Jurkat, Clone E6-1 (cell line): ENCODE results near the gene ARL14EP. TPM values are rescaled to one million over a fixed set of nuclear protein-coding genes. Genes with fewer than 3 reads are reported as not detected.
A peak's percentile ranks its signal among the peaks of the same experiment; 100 is the strongest.

ENCODE experiments used
- DNase-seq: peaks from one replicate; pipeline ENCODE4 v3.0.0-alpha.2; 2011; ENCODE audit warnings: low read depth, low spot score
- H3K4me3 ChIP-seq: 2 replicates; pipeline ENCODE4 v1.5.1; 2011; ENCODE audit warnings: mild to moderate bottlenecking, low read length, control low read depth, moderate library complexity
- polyA plus RNA-seq: library from polyadenylated mRNA; unstranded; fragments of >200 nt; gene quantifications from one replicate; pipeline ENCODE4 v1.2.1, GENCODE V29; 2012; ENCODE audit warnings: missing spikeins; ENCODE audit not compliant: insufficient read length, insufficient read depth

The ARL14EP gene
- polyA plus RNA-seq = 20.5 TPM

DNA sequence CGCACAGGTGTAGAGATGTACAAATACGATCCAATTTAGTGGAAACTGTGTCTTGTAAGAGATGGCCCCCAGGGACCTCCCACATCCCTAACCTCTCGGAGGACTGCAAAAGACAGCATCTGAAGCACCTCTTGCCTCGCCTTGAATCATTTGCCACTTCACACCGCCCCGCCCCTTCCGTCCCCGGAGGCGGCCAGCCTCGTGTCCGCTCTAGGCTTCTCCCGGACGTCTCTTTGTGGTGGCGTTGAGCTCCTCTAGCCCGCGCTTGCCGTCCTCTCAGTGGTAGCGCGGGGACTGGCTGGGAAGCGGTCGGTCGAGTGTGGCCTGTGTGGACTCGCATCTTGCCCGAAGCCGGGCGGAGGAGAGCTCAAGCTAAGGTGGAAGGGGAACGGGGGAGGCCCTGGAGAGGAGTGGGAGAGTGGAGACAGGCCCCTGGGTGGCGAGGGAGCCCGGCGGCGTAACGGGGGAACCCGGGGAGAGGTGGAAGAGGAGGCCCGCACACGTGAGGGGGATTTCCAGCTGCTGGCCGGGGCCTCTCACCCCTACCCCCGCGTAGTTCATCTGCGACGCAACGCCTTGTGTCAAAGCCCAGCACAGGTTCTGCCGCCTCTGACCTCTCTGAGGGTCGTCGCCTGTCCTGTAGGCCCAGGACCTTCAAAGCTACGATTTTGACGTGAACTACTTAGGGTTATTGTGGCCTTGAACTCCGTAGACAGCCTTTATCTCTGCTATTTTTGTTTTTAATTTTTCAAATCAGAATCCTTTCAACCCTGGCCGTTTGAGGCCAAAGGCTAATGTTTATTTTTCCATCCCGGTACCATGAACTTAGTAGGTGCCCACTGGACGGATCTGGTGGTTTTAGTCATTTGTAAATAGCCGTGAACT lies at the start of gene ARL14EP:
Gene ARL14EP, plus strand, starts transcription at position 279 of the 885 bp plus-strand sequence. CDS start 7,845 bp downstream, outside the sequence.
- peak; percentile 92 for DNase-seq
- H3K4me3 ChIP-seq = peak within 1 kb of the TSS; percentile 87

DNA sequence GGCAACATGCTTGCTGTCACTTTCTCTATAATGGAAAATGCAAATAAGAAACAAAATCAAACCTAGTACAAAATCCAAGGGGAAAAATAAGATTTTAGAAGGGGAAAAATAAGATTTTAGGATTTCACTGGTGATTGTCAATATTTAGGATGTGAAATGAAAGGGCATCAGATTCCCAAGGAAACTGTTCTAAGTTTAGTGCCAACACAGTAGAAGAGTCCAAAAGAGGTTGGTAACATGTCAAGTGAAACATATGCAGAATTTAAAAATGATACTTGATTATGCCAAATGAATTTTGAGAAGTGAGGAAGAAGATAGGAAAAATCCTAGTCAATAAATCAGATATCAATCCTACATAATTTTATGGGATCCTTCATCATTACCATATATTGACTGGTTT lies 45.7 kb upstream of the ARL14EP start:
- DNase-seq = no peak
- no peak overlapping the region for H3K4me3 ChIP-seq

DNA sequence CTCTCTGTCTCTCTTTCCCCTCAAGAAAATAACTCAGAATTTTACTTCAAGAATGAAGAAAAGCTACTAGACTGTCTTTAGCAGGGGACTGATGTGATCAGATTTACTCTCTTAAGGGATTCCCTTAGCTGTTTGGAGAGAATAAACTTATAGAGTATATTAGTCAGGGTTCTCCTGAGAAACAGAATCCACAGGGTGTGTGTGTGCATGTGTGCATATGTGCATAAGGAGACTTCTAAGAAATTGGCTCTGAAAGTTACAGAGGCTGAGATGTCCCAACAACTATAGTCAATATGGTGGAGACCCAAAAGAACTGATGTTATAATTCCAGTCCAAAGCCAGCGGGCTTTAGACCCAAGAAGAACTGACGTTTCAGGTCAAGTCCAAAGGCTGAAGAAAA lies 43.1 kb upstream of the ARL14EP start:
- DNase-seq = no peak
- no peak overlapping the region for H3K4me3 ChIP-seq

DNA sequence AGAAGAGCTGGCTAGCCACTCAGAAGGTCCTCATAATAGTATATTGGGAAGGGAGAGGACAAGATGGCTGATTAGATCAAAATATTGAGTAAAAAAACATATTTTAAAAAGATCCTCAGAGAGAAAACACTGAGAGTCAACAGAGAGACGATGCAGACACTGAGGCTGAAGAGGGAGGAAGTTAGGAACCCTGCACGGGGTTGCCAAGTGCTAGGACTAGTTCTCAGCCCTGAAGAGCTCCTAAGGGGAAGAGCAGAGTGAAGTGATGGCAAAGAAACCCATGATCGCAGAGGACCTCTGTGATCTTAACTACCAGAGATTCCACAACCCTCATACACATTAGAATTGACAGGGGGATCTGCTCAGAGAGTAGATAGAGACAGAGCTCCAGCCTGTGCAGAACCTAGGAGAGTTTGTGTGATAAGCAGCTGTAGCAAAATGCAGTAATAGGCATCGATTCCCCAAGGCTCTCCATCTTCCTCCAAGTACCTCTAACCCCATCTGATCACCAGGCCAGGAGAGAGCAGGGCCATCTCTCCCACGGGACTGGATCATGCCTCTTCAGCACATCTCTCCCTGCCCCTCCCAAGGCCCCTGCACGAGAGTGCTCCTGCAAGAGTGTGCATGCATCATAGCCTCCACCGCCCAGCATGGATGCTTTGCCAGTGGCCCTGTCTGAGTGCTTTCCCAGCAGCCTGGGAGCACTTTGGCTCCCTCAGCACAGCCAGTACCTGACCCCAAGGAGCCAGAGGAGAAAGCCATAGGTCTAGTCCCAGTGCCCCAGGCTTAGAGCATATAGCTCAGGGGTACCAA lies 41.2 kb upstream of the ARL14EP start:
- no peak for DNase-seq
- peak overlapping the region; percentile 21 for H3K4me3 ChIP-seq

DNA sequence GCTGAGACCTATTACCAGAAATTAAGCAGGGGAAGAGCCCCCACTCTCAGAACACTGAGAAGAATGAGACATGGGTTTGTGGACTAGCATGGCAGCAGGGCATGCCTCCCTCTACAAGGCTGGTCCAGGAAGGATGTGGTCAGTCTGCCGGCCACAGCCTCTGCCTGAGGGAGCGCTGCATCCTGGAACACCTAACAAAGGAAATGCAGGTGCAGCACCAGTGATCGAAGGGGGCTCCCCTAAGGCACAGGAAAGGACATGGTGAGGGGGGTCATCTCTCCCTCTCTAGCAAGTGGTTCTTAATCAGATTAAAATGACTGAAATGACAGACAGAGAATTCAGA lies 40.6 kb upstream of the ARL14EP start:
- DNase-seq = peak; percentile 67

DNA sequence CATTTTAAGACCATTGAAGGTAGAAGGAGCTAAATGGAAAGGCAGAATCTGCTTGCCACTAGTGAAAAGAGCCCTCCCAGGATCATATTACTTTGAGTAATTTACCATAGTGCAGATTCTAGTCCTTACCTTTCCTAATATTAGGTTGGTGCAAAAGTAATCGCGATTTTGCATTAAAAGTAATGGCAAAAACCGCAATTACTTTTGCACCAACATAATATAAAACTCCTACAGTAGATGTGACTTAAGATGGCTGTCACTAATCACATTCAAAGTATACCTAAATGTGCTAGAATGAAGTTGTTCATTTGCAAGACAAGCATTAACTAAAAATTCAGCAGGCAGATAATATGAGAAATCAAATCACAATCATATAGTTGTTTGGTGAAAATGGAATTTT lies 38.1 kb upstream of the ARL14EP start:
- no peak overlapping the region for H3K4me3 ChIP-seq
- no peak for DNase-seq

More for the DNA sequence above, 40.6 kb upstream of the ARL14EP start:
- H3K4me3 ChIP-seq = no peak overlapping the region; the same call in 1 of the 2 replicates

DNA sequence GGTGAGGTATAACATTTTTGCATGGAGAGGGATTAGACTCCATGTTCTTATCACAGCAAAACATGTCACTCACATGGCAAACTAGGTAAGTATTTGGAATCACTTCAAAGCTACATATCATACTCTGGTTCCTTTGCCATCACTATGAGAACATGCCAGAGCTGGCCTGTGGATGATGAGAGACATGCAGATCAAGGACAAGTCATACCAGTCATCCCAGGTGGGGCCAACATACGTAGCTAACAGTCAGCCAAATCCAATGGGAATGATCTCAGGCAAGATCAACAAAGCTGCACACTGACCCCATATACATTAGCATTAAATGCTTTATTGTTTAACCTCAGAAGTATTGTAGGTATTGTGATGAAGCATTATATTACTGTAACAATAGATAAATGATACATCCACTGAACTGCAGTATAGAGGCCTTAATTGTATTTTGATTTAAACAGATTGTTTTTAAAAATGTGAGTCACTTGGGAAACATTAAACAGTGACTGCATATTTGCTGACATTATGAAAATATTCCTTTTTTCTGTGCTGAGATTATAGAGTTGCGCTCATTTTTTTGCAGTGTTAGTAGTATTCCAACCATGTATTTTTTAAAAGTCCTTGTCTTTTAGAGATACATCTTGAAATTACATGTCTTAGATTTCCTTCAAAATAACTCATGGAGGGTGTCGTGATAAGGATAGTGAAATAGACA lies 37.3 kb upstream of the ARL14EP start:
- no peak overlapping the region for H3K4me3 ChIP-seq
- DNase-seq = no peak

DNA sequence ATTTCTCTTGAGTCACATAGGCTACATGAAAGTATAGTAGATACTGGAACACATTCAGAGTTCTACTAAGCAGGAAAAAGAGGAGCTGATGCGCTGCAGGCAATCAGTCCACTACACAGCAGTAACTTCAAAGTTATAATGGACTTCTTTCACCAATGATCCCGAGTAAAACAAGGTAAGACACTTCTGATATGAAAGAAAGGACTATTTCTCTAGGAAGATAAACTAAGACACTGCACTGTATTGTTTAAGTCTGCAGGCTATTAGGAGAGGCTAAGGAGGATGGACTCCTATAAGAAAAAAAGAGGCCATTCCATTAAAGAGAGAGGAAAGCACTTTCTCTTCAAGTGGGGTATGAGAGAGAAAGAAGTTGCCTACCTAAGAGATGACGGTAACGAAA lies 31.6 kb upstream of the ARL14EP start:
- DNase-seq = no peak
- no peak overlapping the region for H3K4me3 ChIP-seq

DNA sequence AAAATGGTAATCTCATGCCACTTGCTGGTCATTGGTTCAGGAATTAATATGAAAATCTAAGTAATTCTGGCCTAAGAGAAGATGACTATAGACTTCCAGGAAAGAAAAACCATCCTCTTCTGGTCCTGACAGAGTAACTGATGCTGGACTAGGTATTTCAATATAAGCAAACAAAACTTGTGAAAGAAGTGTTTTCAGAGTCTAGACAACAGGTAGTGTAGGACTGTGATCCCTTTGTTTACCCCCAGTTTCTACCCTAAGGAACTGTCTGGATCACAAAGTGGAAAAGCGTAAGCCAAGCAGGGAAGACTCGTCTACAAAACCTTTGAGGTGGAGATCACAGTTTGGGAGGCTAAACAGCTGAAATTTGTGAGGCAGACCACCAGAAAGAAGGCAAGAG lies 30.4 kb upstream of the ARL14EP start:
- DNase-seq = no peak

DNA sequence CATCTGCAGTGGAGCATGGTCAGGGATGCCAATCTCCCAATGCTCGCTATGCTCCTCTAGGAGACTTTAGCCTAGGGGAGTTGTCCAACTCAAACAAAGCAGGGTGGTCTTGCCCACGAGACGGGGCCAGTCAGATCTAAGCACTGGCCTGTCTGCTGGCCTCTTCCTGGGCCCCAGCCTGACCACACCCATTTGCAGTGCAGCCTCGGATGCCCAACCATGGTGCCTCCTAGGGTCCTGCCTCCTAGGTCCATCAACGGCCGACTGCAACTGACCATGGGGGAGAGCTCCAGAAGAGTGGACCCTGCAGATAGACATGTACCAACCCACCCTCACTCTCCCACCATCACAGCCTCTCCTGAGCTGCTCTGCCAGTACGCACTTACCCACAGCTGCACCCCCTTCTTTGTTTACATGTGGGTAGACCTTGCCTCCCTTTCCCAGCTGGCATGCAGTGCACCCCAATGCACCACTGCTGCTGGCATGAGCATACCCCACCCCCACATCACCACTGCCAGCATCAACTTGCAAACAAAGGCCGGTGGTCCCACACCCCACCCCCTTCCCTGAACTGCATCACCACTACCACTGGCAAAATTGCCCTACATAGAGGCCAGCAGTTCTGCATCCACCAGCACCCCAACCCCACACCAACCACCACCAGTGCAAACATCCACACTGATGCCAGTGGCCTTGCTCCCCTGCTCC lies 27.6 kb upstream of the ARL14EP start:
- H3K4me3 ChIP-seq = no peak overlapping the region
- no peak for DNase-seq

More for the DNA sequence above, 30.4 kb upstream of the ARL14EP start:
- no peak overlapping the region for H3K4me3 ChIP-seq

DNA sequence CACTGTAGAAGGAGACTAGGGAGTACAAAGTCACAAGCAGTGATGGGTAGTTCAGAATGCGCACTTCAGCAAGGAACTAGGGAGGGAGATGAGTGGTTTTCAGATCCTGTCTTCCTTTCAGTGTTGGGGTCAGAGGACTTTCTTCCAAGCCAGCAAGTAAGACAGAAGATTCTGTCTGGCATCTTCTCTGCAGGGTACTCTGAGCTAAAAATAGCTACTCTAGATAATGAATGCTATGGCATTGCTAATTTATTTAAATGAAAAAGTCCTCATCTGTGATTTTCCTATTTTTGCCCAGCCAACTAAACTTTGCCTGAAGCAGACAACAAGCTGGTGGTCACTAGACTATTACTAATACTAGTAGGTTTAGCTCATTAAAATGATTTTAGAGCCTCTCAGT lies 18.3 kb upstream of the ARL14EP start:
- no peak for DNase-seq
- no peak overlapping the region for H3K4me3 ChIP-seq

DNA sequence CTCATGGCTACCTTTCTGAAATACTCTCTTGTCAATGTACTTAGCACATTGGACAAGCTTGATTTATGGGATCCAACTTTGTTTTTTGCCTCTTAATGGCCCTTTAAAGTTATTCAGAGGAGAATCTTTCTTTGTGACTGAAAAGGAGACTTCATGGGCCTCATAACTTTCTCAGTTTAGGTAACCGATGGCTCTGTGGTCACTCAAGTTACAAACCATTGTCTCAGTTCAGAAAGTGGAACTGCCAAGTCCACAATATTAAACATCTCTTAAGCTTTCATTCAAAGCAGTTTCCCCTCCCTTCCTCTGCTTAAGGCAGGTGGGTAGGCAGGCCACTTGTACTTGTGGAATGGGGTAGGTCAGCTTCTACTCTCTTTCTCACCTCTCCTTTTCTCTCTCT lies 12.3 kb upstream of the ARL14EP start:
- DNase-seq = no peak
- H3K4me3 ChIP-seq = no peak overlapping the region

DNA sequence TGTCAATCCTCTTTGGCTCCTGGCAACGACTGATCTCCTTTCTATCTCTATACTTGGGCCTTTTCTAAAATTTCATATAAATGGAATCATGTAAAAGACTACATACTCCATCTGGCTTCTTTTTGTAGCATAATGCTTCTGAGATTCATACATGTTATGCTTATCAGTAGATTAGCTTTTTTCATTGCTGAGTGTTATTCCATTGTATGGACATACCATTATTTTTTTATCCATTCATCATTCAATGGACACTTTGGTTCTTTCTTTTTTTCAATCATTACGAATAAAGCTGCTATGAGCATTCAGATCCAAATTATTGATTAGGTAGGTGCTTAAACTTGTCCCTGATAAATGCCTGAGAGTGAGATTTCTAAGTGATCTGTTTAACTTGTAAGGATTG lies 11.7 kb upstream of the ARL14EP start:
- H3K4me3 ChIP-seq = no peak overlapping the region
- no peak for DNase-seq

DNA sequence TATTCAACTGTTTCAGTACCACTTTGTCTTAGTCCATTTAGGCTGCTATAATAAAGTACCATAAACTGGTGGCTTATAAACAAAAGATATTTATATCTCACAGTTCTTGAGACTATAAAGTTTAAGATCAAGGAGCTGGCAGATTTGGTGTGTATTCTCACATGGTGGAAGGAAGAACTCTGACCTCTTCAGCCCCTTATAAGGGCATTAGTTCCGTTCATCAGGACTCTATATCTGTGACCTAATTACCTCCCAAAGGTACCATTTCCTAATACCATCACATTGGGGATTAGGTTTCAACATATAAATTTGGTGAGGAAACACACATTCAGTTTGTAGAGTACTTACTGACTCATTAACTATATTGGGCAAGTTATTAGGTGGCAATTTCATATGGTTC lies 10.7 kb upstream of the ARL14EP start:
- DNase-seq = no peak
- no peak overlapping the region for H3K4me3 ChIP-seq

DNA sequence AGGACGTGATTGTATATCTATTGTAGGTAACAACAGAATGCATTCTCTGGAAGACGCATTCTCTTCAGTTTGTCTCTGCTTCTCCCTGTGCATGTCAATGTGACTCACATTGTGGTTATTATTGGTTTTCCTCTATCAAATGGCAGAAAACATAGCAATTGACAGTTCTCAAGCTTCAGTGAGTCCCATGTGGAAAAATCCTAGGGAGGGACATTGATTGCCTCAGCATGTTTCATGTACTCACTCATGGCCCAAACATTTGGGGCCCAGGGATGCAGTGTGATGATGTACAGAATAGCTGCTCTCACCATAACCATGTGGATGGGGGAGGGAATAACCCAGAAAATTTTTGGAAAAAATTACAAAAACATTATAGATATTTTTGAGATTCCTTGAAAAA lies 9.3 kb upstream of the ARL14EP start:
- H3K4me3 ChIP-seq = no peak overlapping the region
- DNase-seq = no peak

DNA sequence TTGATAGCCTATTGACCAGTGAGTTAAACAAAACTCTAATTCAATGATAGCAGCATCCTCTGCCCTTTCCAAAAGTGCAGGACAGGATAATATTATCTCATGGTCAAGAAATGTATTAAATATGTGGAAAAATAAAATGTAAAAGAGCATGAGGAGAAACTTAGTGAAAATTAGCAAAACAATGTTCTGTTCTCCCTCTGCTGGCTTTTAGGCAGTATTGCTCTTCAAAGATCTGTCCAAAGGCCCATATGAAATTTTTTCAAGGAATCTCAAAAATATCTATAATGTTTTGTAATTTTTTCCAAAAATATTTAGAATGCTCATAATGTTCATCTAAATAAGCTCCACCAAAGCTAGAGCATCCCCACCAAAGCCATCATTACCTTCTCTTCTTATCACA lies 8.3 kb upstream of the ARL14EP start:
- DNase-seq = no peak
- no peak overlapping the region for H3K4me3 ChIP-seq

DNA sequence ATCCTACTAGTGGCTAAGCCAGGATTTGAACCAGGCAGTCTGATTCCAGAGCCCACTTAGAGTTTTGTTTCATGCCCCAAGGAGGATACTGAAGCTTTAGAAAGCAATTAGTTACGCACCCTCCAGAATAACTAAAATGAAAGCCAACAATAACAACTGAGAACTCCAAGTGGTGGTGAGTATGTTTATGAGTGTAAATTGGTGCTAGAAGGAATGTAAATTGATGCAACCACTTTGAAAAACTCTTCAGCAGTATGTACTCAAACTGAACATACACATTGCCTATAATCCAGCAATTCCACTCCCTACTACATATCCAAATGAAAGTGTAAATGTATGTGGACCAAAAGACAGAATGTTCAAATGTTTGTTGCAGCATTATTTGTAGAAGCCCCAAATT lies 6.7 kb upstream of the ARL14EP start:
- no peak for DNase-seq
- H3K4me3 ChIP-seq = no peak overlapping the region

DNA sequence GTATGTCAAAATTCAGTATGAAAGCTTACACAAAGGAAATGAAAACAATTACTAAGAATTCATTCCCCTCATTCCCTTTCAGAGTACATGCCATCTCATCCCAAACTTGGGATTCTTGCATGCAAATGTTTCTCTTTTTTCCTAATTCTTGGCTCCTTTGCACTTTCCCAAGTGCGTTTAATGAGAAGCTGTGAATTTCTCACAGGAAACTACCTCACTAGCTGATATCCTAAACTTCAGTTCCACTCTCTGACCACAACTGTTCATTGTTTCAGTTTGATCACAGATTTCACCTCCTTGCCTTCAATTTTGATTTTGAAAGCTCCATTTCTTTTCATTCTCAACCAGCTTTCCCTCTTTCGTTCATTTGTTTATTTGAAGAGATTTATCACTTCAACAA lies 5.9 kb upstream of the ARL14EP start:
- no peak overlapping the region for H3K4me3 ChIP-seq
- no peak for DNase-seq

DNA sequence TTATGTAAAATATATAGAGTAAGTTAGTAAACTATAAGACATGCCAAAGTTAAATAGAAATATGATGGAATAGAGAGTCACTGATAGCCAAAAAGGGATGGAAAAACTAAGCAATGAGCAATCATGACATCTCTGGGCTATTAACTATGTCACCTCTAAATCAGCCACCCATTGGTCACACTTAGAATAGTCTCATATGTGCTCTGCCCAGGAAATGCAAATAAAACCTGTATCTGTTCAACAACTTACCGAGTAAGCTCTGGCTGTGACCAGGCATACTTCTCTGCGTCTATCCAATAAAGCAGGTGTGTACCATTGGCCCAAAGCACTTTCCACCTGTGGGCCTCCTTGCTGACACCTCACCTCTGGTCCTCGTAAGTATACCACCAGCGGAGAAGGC lies 1.6 kb upstream of the ARL14EP start:
- DNase-seq = no peak

More for the DNA sequence above, 1.6 kb upstream of the ARL14EP start:
- no peak overlapping the region for H3K4me3 ChIP-seq
